Measurements from ENCODE around the gene LCORL.

DNA sequence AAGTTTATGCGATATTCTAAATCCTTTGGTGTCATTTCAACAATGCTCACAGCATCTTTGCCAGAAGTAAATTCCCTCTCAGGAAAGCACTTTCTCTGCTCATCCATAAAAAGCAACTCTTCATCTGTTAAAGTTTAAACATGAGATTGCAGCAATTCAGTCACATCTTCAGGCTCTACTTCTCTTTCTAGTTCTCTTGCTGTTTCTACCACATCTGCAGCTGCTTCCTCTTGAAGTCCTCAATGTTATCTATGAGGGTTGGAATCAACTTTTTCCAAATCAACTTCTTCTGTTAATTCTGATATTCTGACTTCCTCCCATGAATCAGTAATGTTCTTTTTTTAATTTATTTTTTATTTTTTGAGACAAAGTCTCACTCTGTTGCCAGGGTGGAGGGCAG lies 100.9 kb downstream of the LCORL start:
- TF ChIP-seq, protein P1, sequence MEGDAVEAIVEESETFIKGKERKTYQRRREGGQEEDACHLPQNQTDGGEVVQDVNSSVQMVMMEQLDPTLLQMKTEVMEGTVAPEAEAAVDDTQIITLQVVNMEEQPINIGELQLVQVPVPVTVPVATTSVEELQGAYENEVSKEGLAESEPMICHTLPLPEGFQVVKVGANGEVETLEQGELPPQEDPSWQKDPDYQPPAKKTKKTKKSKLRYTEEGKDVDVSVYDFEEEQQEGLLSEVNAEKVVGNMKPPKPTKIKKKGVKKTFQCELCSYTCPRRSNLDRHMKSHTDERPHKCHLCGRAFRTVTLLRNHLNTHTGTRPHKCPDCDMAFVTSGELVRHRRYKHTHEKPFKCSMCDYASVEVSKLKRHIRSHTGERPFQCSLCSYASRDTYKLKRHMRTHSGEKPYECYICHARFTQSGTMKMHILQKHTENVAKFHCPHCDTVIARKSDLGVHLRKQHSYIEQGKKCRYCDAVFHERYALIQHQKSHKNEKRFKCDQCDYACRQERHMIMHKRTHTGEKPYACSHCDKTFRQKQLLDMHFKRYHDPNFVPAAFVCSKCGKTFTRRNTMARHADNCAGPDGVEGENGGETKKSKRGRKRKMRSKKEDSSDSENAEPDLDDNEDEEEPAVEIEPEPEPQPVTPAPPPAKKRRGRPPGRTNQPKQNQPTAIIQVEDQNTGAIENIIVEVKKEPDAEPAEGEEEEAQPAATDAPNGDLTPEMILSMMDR (IDR thresholded peaks at IDR 0.05; ENCODE audit: low read length), result no peak
- TF ChIP-seq EZH2phosphoT487 (IDR thresholded peaks at IDR 0.05; ENCODE audit: low read length), result no peak
- no peak for TF ChIP-seq EZH2 (optimal IDR thresholded peaks at IDR 0.05; ENCODE audit: low read depth, low read length)

Data from MM.1S (cell line).